ENCODE results near the gene PRSS12. TPM values are rescaled to one million over a fixed set of nuclear protein-coding genes. Genes with fewer than 3 reads are reported as not detected.

The PRSS12 gene
- polyA plus RNA-seq, 1 experiment = 108 TPM

GRCh38 chr4:118296729-118297128 lies 56.1 kb downstream of the PRSS12 start:
- no peak overlapping the region for H3K4me3 ChIP-seq (ENCODE audit: low read depth, low read length)
- H3K27me3 ChIP-seq (ENCODE audit: control insufficient read depth, insufficient read depth, low read length) = no peaks in the 10 kb centered on the region
- ChIA-PET CTCF (interaction anchor here (0.5 kb wide), 1 partner anchor 77 kb away, joined by 3 read pairs; no protein-coding TSS in a partner anchor), POLR2A (no interaction called here)
- no peak for TF ChIP-seq CTCF (IDR thresholded peaks at IDR 0.05; ENCODE audit: insufficient read depth, low read depth, low read length)
- DNase-seq (ENCODE audit: low read depth) = no peak
- H3K36me3 ChIP-seq (ENCODE audit: control insufficient read depth, insufficient read depth, low read length) = peaks cover 5% of the 10 kb centered on the region; the same call in 1 of the 2 replicates

- POLR2A ChIA-PET = interaction anchor here (0.7 kb wide), 1 partner anchor 52 kb away, joined by 4 read pairs; no protein-coding TSS in a partner anchor
- H3K27me3 ChIP-seq (ENCODE audit: control insufficient read depth, insufficient read depth, low read length) = no peaks in the 10 kb centered on the region
- CTCF ChIA-PET = no interaction called here
- peaks cover 5% of the 10 kb centered on the region; the same call in 1 of the 2 replicates for H3K36me3 ChIP-seq (ENCODE audit: control insufficient read depth, insufficient read depth, low read length)
- DNase-seq (ENCODE audit: low read depth) = no peak
- no peak for TF ChIP-seq CTCF (IDR thresholded peaks at IDR 0.05; ENCODE audit: insufficient read depth, low read depth, low read length)
- H3K4me3 ChIP-seq (ENCODE audit: low read depth, low read length) = no peak overlapping the region
Observed at GRCh38 chr4:118290951-118291350, 61.9 kb downstream of the PRSS12 start.

DNA sequence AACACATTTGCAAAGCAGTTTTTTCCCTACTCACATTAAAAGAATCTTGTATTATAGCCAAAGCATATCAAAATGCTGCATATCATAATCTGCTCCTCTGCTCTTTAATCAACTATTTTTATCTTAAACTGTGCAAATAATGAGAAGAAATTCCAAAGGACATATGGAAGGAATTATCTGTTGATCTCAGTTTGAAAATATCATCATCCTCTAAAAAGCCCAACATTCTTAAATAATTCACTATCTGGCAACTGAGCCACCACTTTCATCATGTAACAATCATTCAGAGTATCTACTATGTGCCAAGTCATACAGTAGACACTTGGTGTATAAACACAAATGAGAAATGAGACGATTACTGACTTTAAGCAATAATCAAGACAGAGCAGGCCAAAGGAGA lies 63.0 kb downstream of the PRSS12 start:
- peak; percentile 95 for DNase-seq (ENCODE audit: low read depth)
- Histone ChIP-seq H3K36me3 (ENCODE audit: control insufficient read depth, insufficient read depth, low read length) (peaks cover 2% of the 10 kb centered on the region; the same call in 1 of the 2 replicates), H3K4me3 (ENCODE audit: low read depth, low read length) (no peak overlapping the region), H3K27me3 (ENCODE audit: control insufficient read depth, insufficient read depth, low read length) (no peaks in the 10 kb centered on the region)
- TF ChIP-seq CTCF (IDR thresholded peaks at IDR 0.05; ENCODE audit: insufficient read depth, low read depth, low read length) = no peak
- ChIA-PET POLR2A (no interaction called here), CTCF (interaction anchor here (2.3 kb wide), 1 partner anchor 63 kb away, joined by 12 read pairs; the partner anchor contains the start of gene PRSS12)

- H3K27me3 ChIP-seq (ENCODE audit: control insufficient read depth, insufficient read depth, low read length) = no peaks in the 10 kb centered on the region
- TF ChIP-seq CTCF (IDR thresholded peaks at IDR 0.05; ENCODE audit: insufficient read depth, low read depth, low read length) = no peak
- POLR2A ChIA-PET = no interaction called here
- CTCF ChIA-PET = interaction anchor here (0.7 to 2.3 kb wide), 3 partner anchors 15 to 130 kb away, joined by 3 to 12 read pairs (median 3); partner anchors contain the start of gene PRSS12
- no peak for DNase-seq (ENCODE audit: low read depth)
- no peaks in the 10 kb centered on the region for H3K36me3 ChIP-seq (ENCODE audit: control insufficient read depth, insufficient read depth, low read length)
- no peak overlapping the region for H3K4me3 ChIP-seq (ENCODE audit: low read depth, low read length)
Observed at GRCh38 chr4:118287711-118288451, 64.9 kb downstream of the PRSS12 start.

- POLR2A ChIA-PET = no interaction called here
- CTCF ChIA-PET = no interaction called here
Observed at GRCh38 chr4:118286685-118287084, 66.1 kb downstream of the PRSS12 start.

More at GRCh38 chr4:118286685-118287084, 66.1 kb downstream of the PRSS12 start:
- DNase-seq (ENCODE audit: low read depth) = no peak
- H3K27me3 ChIP-seq (ENCODE audit: control insufficient read depth, insufficient read depth, low read length) = no peaks in the 10 kb centered on the region
- no peak for TF ChIP-seq CTCF (IDR thresholded peaks at IDR 0.05; ENCODE audit: insufficient read depth, low read depth, low read length)
- H3K4me3 ChIP-seq (ENCODE audit: low read depth, low read length) = no peak overlapping the region
- H3K36me3 ChIP-seq (ENCODE audit: control insufficient read depth, insufficient read depth, low read length) = no peaks in the 10 kb centered on the region
